ENCODE measurements around the gene TBC1D9. TPM values are rescaled to one million over a fixed set of nuclear protein-coding genes. Genes with fewer than 3 reads are reported as not detected.

The TBC1D9 gene
- total RNA-seq (2021) (0.57 to 0.73 TPM (median 0.70 TPM) in 3 replicates), Bru-seq, nascent RNA (percentile 25 among the genes with signal in this experiment)
- long read RNA-seq, experiment 1, full-length matches to known transcripts, result 1 of 2 reads
- long read RNA-seq, experiment 1, partial matches to known transcripts, result 1 of 2 reads
- long read RNA-seq, experiment 1, other reads (novel, unspliced or antisense), result 0 of 2 reads
- long read RNA-seq, experiment 2, result 0 reads
- long read RNA-seq, experiment 3, result 0 reads

DNA sequence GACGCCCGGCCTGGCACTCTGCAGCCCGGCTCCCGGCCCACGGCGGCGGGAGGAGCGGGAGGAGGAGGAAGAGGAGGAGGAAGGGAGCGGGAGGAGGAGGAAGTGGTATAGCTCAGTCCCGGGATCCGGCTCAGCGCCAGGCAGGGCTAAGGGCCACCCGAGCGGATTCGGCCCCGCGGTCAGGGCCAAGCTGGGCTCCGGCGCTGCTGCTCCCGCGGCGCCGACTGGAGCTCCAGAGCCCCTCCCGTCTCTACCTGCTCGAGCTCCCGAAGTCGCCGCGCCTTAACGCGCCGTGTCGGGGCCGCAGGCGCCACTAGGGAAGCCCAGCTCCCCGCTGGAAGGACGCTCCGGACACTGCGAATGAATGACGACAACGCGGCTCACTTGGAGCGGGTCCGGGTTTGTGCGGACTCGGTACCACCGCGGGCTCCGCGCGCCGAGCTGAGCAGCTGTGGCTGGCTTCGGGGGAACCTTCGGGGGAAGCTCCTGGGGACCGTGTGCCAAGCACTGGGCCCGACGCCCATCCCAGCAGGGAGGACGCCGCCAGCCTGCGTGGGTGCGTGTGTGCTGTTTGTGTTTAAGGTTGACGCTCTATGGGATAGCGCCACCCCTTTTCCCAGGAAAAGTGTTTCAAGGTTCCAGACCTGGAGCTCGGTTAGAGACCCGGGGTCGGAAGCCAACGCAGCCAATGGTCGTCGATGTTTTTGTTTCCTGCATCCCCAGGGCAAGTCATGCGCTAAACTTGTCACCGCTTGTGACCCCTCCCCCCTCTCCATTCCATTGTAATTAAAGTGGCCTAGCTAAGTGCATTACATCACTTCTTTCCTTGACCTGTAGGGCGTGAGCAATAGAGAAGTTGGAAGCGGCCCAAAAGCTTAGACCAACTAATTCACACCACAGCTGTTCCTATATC is at the start of gene TBC1D9:
Gene TBC1D9 (minus strand): TSS at position 67 of the 913 bp plus-strand sequence. CDS start 340 bp downstream, outside the sequence.
- ChIA-PET POLR2A (interaction anchor here (0.5 to 1.9 kb wide), 9 partner anchors 9 to 383 kb away, joined by 3 to 8 read pairs (median 3); partner anchors contain the start of gene SCOC), CTCF (interaction anchor here (0.7 to 2.2 kb wide), 13 partner anchors 13 to 377 kb away, joined by 3 to 13 read pairs (median 4); partner anchors contain the start of genes ELMOD2 and RNF150)
- Mint-ChIP-seq H3K27ac (no peak within 1 kb of the TSS; the same call in 1 of the 2 replicates), H3K4me3 (peak within 1 kb of the TSS; percentile 70), H3K4me1 (peaks cover 15% of the 10 kb centered on the region), H3K9me3 (no peaks in the 10 kb centered on the region), H3K27me3 (ENCODE audit: low read depth) (peaks cover 95% of the 10 kb centered on the region), H3K36me3 (no peaks in the 10 kb centered on the region)
- ATAC-seq (peak; percentile 76), DNase-seq (ENCODE audit: low spot score) (peak; percentile 82)
- TF ChIP-seq IRF2 (CRISPR knock-in tag; IDR thresholded peaks at IDR 0.05; ENCODE audit: borderline replicate concordance, low read depth) (no peak), TEAD1 (CRISPR knock-in tag; IDR thresholded peaks at IDR 0.05) (peak; percentile 54), EMX1 (CRISPR knock-in tag; IDR thresholded peaks at IDR 0.05) (no peak), FOXK1 (CRISPR knock-in tag; IDR thresholded peaks at IDR 0.05) (peak; percentile 79; the same call in 1 of the 2 replicates), ETV6 (CRISPR knock-in tag; IDR thresholded peaks at IDR 0.05) (peak; percentile 57; the same call in 1 of the 2 replicates), NFE2L1 (CRISPR knock-in tag; IDR thresholded peaks at IDR 0.05) (peak; percentile 53; the same call in 1 of the 2 replicates), SP1 (CRISPR knock-in tag; conservative IDR thresholded peaks at IDR 0.05) (peak; percentile 44), OVOL2 (CRISPR knock-in tag; IDR thresholded peaks at IDR 0.05; ENCODE audit: borderline replicate concordance) (no peak), ZNF263 (CRISPR knock-in tag; IDR thresholded peaks at IDR 0.05; ENCODE audit: low read depth) (peak; percentile 98), CREM (CRISPR knock-in tag; IDR thresholded peaks at IDR 0.05) (0 out of 2 replicates have a peak, but pooled peaks have one; percentile 22), ZBTB21 (CRISPR knock-in tag; IDR thresholded peaks at IDR 0.05; ENCODE audit: borderline replicate concordance) (0 out of 2 replicates have a peak, but pooled peaks have one; percentile 15), FOXJ3 (CRISPR knock-in tag; IDR thresholded peaks at IDR 0.05; ENCODE audit: borderline replicate concordance) (no peak), ZNF423 (CRISPR knock-in tag; IDR thresholded peaks at IDR 0.05) (no peak)
- TF ChIP-seq, protein P1, sequence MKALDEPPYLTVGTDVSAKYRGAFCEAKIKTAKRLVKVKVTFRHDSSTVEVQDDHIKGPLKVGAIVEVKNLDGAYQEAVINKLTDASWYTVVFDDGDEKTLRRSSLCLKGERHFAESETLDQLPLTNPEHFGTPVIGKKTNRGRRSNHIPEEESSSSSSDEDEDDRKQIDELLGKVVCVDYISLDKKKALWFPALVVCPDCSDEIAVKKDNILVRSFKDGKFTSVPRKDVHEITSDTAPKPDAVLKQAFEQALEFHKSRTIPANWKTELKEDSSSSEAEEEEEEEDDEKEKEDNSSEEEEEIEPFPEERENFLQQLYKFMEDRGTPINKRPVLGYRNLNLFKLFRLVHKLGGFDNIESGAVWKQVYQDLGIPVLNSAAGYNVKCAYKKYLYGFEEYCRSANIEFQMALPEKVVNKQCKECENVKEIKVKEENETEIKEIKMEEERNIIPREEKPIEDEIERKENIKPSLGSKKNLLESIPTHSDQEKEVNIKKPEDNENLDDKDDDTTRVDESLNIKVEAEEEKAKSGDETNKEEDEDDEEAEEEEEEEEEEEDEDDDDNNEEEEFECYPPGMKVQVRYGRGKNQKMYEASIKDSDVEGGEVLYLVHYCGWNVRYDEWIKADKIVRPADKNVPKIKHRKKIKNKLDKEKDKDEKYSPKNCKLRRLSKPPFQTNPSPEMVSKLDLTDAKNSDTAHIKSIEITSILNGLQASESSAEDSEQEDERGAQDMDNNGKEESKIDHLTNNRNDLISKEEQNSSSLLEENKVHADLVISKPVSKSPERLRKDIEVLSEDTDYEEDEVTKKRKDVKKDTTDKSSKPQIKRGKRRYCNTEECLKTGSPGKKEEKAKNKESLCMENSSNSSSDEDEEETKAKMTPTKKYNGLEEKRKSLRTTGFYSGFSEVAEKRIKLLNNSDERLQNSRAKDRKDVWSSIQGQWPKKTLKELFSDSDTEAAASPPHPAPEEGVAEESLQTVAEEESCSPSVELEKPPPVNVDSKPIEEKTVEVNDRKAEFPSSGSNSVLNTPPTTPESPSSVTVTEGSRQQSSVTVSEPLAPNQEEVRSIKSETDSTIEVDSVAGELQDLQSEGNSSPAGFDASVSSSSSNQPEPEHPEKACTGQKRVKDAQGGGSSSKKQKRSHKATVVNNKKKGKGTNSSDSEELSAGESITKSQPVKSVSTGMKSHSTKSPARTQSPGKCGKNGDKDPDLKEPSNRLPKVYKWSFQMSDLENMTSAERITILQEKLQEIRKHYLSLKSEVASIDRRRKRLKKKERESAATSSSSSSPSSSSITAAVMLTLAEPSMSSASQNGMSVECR (CRISPR knock-in tag; IDR thresholded peaks at IDR 0.05; ENCODE audit: borderline replicate concordance), result peak; percentile 43; the same call in 1 of the 2 replicates
- TF ChIP-seq, protein P2, sequence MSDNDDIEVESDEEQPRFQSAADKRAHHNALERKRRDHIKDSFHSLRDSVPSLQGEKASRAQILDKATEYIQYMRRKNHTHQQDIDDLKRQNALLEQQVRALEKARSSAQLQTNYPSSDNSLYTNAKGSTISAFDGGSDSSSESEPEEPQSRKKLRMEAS (CRISPR knock-in tag; IDR thresholded peaks at IDR 0.05), result peak; percentile 75; the same call in 1 of the 2 replicates
- TF ChIP-seq, protein P3, sequence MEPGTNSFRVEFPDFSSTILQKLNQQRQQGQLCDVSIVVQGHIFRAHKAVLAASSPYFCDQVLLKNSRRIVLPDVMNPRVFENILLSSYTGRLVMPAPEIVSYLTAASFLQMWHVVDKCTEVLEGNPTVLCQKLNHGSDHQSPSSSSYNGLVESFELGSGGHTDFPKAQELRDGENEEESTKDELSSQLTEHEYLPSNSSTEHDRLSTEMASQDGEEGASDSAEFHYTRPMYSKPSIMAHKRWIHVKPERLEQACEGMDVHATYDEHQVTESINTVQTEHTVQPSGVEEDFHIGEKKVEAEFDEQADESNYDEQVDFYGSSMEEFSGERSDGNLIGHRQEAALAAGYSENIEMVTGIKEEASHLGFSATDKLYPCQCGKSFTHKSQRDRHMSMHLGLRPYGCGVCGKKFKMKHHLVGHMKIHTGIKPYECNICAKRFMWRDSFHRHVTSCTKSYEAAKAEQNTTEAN (CRISPR knock-in tag; IDR thresholded peaks at IDR 0.05), result peak; percentile 71; the same call in 1 of the 2 replicates
- TF ChIP-seq, protein P4, sequence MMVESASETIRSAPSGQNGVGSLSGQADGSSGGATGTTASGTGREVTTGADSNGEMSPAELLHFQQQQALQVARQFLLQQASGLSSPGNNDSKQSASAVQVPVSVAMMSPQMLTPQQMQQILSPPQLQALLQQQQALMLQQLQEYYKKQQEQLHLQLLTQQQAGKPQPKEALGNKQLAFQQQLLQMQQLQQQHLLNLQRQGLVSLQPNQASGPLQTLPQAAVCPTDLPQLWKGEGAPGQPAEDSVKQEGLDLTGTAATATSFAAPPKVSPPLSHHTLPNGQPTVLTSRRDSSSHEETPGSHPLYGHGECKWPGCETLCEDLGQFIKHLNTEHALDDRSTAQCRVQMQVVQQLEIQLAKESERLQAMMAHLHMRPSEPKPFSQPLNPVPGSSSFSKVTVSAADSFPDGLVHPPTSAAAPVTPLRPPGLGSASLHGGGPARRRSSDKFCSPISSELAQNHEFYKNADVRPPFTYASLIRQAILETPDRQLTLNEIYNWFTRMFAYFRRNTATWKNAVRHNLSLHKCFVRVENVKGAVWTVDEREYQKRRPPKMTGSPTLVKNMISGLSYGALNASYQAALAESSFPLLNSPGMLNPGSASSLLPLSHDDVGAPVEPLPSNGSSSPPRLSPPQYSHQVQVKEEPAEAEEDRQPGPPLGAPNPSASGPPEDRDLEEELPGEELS (CRISPR knock-in tag; IDR thresholded peaks at IDR 0.05), result peak; percentile 21; the same call in 1 of the 2 replicates
- TF ChIP-seq, protein P5, sequence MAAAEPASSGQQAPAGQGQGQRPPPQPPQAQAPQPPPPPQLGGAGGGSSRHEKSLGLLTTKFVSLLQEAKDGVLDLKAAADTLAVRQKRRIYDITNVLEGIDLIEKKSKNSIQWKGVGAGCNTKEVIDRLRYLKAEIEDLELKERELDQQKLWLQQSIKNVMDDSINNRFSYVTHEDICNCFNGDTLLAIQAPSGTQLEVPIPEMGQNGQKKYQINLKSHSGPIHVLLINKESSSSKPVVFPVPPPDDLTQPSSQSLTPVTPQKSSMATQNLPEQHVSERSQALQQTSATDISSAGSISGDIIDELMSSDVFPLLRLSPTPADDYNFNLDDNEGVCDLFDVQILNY (CRISPR knock-in tag; IDR thresholded peaks at IDR 0.05), result 0 out of 2 replicates have a peak, but pooled peaks have one; percentile 47
- TF ChIP-seq, protein P6, sequence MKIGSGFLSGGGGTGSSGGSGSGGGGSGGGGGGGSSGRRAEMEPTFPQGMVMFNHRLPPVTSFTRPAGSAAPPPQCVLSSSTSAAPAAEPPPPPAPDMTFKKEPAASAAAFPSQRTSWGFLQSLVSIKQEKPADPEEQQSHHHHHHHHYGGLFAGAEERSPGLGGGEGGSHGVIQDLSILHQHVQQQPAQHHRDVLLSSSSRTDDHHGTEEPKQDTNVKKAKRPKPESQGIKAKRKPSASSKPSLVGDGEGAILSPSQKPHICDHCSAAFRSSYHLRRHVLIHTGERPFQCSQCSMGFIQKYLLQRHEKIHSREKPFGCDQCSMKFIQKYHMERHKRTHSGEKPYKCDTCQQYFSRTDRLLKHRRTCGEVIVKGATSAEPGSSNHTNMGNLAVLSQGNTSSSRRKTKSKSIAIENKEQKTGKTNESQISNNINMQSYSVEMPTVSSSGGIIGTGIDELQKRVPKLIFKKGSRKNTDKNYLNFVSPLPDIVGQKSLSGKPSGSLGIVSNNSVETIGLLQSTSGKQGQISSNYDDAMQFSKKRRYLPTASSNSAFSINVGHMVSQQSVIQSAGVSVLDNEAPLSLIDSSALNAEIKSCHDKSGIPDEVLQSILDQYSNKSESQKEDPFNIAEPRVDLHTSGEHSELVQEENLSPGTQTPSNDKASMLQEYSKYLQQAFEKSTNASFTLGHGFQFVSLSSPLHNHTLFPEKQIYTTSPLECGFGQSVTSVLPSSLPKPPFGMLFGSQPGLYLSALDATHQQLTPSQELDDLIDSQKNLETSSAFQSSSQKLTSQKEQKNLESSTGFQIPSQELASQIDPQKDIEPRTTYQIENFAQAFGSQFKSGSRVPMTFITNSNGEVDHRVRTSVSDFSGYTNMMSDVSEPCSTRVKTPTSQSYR (CRISPR knock-in tag; IDR thresholded peaks at IDR 0.05), result peak; percentile 80
- TF ChIP-seq, protein P7, sequence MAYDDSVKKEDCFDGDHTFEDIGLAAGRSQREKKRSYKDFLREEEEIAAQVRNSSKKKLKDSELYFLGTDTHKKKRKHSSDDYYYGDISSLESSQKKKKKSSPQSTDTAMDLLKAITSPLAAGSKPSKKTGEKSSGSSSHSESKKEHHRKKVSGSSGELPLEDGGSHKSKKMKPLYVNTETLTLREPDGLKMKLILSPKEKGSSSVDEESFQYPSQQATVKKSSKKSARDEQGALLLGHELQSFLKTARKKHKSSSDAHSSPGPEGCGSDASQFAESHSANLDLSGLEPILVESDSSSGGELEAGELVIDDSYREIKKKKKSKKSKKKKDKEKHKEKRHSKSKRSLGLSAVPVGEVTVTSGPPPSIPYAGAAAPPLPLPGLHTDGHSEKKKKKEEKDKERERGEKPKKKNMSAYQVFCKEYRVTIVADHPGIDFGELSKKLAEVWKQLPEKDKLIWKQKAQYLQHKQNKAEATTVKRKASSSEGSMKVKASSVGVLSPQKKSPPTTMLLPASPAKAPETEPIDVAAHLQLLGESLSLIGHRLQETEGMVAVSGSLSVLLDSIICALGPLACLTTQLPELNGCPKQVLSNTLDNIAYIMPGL (CRISPR knock-in tag; IDR thresholded peaks at IDR 0.05), result peak; percentile 65; the same call in 1 of the 2 replicates

Measured in WTC11 (cell line).